Stomach (tissue), 9 donors: ENCODE results near the gene HS3ST6. TPM values are rescaled to one million over a fixed set of nuclear protein-coding genes. Genes with fewer than 3 reads are reported as not detected.
A peak's percentile ranks its signal among the peaks of the same experiment; 100 is the strongest.

Source experiments
- DNase-seq, 2 donors: peaks; one replicate each; pipeline versions ENCODE4 v3.0.0 to v3.0.0-alpha.2; 2013 to 2019
- H3K27ac ChIP-seq, 5 donors: fragments of 200-600 bp in 4 of 5; sonication (generic) in 4 of 5; one replicate each; pipeline ENCODE4 v1.5.1; 2013 to 2019; ENCODE audit warnings: mild to moderate bottlenecking in 1 of 5, moderate library complexity in 1 of 5
- H3K27me3 ChIP-seq, 3 donors: fragments of 200-600 bp; sonication (generic); one replicate each; pipeline ENCODE4 v1.5.1; 2017 to 2019; ENCODE audit warnings: mixed run types in 1 of 3
- H3K36me3 ChIP-seq, 4 donors: fragments of 200-600 bp; sonication (generic); 1 replicate in 3 of 4; 2 replicates in 1 of 4; pipeline ENCODE4 v1.5.1; 2016 to 2019
- H3K4me1 ChIP-seq, 4 donors: fragments of 200-600 bp; sonication (generic); one replicate each; pipeline ENCODE4 v1.5.1; 2016 to 2019
- H3K4me3 ChIP-seq, 4 donors: fragments of 200-600 bp; sonication (generic) in 3 of 4; one replicate each; pipeline ENCODE4 v1.5.1; 2016 to 2019; ENCODE audit warnings: mild to moderate bottlenecking in 1 of 4
- H3K9me3 ChIP-seq, 4 donors: fragments of 200-600 bp; sonication (generic); one replicate each; pipeline ENCODE4 v1.5.1; 2016 to 2019
- EP300 ChIP-seq: sonication (generic); formaldehyde crosslinking; IDR thresholded peaks from one replicate; pipeline ENCODE4 v1.6.1; 2017; ENCODE audit warnings: antibody characterized with exemption
- POLR2A ChIP-seq, 4 donors: fragments of 450-650 bp; IDR thresholded peaks; one replicate each; pipeline ENCODE4 v1.6.1; 2016; ENCODE audit warnings: antibody characterized with exemption in 4 of 4, control low read depth in 2 of 4, mild to moderate bottlenecking in 1 of 4, moderate library complexity in 1 of 4
- POLR2AphosphoS5 ChIP-seq, 3 donors: sonication (generic); formaldehyde crosslinking; IDR thresholded peaks; one replicate each; pipeline ENCODE4 v1.6.1; 2016; ENCODE audit warnings: antibody characterized with exemption in 3 of 3
- WGBS, 5 donors: extraction: QIAGEN DNeasy Blood & Tissue Kit in 3 of 5; methylation state at CpG; one replicate each; pipeline versions ENCODE4 v1.1.5 to v1.1.7; 2013 to 2018; 5-methylcytosine and 5-hydroxymethylcytosine counted together
- intact Hi-C: fragments of 100-400 bp; cut with DNase I; formaldehyde crosslinking; loops from one replicate; pipeline ENCODE4 v1.15.1; 2023; ENCODE audit warnings: low total_unique reads
- polyA plus RNA-seq, 3 donors: library from polyadenylated mRNA; stranded (reverse); fragments of 200-250 nt; gene quantifications; one replicate each; pipeline ENCODE4 v1.2.3, GENCODE V29; 2013
- total RNA-seq, 5 donors: library from RNA; depleted of rRNA; stranded (reverse); fragments of >200 nt; gene quantifications; one replicate each; pipeline versions ENCODE4 v1.1.0 to v1.2.3, GENCODE V29; 2014 to 2016
- TF ChIP-seq, protein P1 (sequence below), 7 experiments: fragments of 450-650 bp in 4 of 7; fragments of 200-600 bp in 3 of 7; sonication (generic) in 3 of 7; IDR thresholded peaks; one replicate each; pipeline ENCODE4 v1.5.1; 2016 to 2019; ENCODE audit warnings: antibody characterized with exemption in 7 of 7, control low read depth in 2 of 7, mild to moderate bottlenecking in 1 of 7
- donor health status: healthy with polysubstance abuse.
- donor health status: Bipolar disorder and iron deficiency.
- donor health status: healthy.

The HS3ST6 gene
- total and polyA plus RNA-seq, 8 donors = 1.6 TPM; not detected in 7

DNA sequence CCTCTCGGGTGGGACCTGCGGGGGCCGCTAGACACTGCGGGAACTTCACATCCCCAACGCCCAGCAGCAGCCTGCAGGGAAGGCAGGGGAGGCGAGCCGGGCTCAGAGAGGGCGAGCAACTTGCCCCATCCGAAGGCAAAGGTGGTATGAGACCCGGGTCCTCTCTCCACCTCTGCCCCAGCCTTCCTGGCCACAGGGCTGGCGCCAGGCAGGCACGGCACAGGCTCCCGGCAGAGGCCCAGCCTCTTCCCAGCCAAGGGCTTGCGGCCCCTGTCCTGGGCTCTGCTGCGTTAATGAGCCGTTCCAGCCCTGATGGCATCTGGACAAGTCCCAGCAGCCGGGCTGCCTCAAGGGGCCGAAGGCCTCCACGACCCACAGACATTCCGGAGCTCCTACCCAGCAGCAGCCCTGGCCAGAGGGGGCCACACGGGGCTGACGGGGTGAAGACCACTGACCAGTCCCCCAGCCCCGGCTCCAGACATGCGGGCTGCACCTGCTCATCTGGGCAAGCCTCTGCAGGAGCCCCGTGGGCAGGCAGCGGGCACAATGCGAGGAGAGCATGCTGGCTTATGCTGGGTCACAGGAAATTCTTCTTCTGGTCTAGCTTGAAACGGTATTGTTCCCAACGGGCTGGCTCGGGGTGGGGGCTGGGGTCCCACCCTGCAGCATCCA is 1.2 kb upstream of the HS3ST6 start:
- no peak overlapping the region for H3K27ac ChIP-seq
- 28 to 47% (median 39%) methylated on average over 9 to 30 of the region's 30 CpGs for WGBS, 5 donors
- H3K4me3 ChIP-seq = no peak overlapping the region
- intact Hi-C loops = no loop called here
- no peaks in the 10 kb centered on the region for H3K36me3 ChIP-seq
- peaks cover 10 to 43% (median 27%) of the 10 kb centered on the region in 4 donors for H3K4me1 ChIP-seq
- peaks cover 15 to 100% (median 74%) of the 10 kb centered on the region in 3 donors for H3K27me3 ChIP-seq
- TF ChIP-seq, protein P1, sequence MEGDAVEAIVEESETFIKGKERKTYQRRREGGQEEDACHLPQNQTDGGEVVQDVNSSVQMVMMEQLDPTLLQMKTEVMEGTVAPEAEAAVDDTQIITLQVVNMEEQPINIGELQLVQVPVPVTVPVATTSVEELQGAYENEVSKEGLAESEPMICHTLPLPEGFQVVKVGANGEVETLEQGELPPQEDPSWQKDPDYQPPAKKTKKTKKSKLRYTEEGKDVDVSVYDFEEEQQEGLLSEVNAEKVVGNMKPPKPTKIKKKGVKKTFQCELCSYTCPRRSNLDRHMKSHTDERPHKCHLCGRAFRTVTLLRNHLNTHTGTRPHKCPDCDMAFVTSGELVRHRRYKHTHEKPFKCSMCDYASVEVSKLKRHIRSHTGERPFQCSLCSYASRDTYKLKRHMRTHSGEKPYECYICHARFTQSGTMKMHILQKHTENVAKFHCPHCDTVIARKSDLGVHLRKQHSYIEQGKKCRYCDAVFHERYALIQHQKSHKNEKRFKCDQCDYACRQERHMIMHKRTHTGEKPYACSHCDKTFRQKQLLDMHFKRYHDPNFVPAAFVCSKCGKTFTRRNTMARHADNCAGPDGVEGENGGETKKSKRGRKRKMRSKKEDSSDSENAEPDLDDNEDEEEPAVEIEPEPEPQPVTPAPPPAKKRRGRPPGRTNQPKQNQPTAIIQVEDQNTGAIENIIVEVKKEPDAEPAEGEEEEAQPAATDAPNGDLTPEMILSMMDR (IDR thresholded peaks at IDR 0.05) = no peak
- no peak for TF ChIP-seq POLR2A (IDR thresholded peaks at IDR 0.05)
- TF ChIP-seq EP300 = no peak
- TF ChIP-seq POLR2AphosphoS5 (IDR thresholded peaks at IDR 0.05) = no peak
- no peaks in the 10 kb centered on the region for H3K9me3 ChIP-seq
- peak in 1 of 2 donors; percentile 5 for DNase-seq

DNA sequence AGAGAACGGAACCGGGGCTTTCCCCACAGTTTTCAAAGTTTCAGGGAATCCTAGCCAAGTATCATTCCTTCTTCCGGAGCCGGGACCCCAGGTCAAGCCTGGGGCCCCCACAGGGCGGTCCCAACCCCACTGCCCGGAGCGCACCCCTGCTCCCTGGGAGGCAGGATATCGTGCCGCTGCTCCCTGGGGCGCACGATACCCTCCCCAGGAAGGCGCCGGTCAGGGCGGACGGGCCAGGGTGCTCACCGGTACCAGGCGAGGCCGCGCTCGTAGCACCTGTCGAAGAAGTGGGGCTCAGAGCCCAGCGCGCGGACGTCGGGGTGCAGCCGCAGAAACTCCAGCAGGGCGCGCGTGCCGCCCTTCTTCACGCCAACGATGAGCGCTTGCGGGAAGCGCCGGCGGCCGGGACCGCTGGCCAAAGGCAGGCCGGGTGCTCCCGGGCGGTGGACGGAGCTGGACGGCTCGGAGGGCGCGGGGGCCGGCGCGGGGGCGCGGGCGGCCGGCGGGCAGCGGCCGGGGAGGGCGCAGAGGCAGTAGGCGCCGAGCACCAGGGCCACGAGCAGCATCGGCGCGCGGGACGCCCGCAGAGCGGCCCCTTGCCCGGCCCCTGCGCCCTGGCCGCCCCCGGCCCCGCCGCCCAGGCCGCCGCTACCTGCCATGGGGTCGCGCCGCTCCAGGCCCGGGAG is 407 bp downstream of the HS3ST6 start:
- no peaks in the 10 kb centered on the region for H3K9me3 ChIP-seq
- WGBS, 5 donors = 1 to 3% (median 2%) methylated on average over 12 to 77 of the region's 81 CpGs
- H3K36me3 ChIP-seq = no peaks in the 10 kb centered on the region
- peak overlapping the region in 1 of 4 donors; percentile 24 for H3K4me3 ChIP-seq
- intact Hi-C loops = no loop called here
- H3K27ac ChIP-seq = no peak overlapping the region
- DNase-seq = peak in 1 of 2 donors; percentile 23
- H3K27me3 ChIP-seq = peaks cover 14 to 97% (median 67%) of the 10 kb centered on the region in 3 donors
- TF ChIP-seq, protein P1 (IDR thresholded peaks at IDR 0.05) = no peak
- TF ChIP-seq POLR2A (IDR thresholded peaks at IDR 0.05) (no peak), POLR2AphosphoS5 (IDR thresholded peaks at IDR 0.05) (no peak), EP300 (no peak)
- H3K4me1 ChIP-seq = peaks cover 6 to 45% (median 33%) of the 10 kb centered on the region in 4 donors

GRCh38 chr16:1917056-1917664 is 1.1 kb downstream of the HS3ST6 start:
- Histone ChIP-seq H3K36me3 (no peaks in the 10 kb centered on the region), H3K9me3 (no peaks in the 10 kb centered on the region), H3K4me3 (peak overlapping the region in 1 of 4 donors; percentile 24), H3K27me3 (peaks cover 11 to 92% (median 63%) of the 10 kb centered on the region in 3 donors), H3K4me1 (peaks cover 6 to 45% (median 36%) of the 10 kb centered on the region in 4 donors), H3K27ac (no peak overlapping the region)
- 6 to 20% (median 13%) methylated on average over 10 to 22 of the region's 22 CpGs for WGBS, 5 donors
- TF ChIP-seq POLR2AphosphoS5 (IDR thresholded peaks at IDR 0.05) (no peak), POLR2A (IDR thresholded peaks at IDR 0.05) (no peak), EP300 (no peak)
- TF ChIP-seq, protein P1 (IDR thresholded peaks at IDR 0.05) = no peak
- peak in 1 of 2 donors; percentile 13 for DNase-seq
- intact Hi-C loops = no loop called here

GRCh38 chr16:1916640-1916990 is 1.6 kb downstream of the HS3ST6 start:
- no peak for DNase-seq
- Histone ChIP-seq H3K27me3 (peaks cover 11 to 90% (median 59%) of the 10 kb centered on the region in 3 donors), H3K27ac (no peak overlapping the region), H3K4me3 (no peak overlapping the region), H3K4me1 (peaks cover 6 to 45% (median 37%) of the 10 kb centered on the region in 4 donors), H3K9me3 (no peaks in the 10 kb centered on the region), H3K36me3 (no peaks in the 10 kb centered on the region)
- 24 to 64% (median 42%) methylated on average over 3 to 5 of the region's 5 CpGs for WGBS, 5 donors
- TF ChIP-seq POLR2AphosphoS5 (IDR thresholded peaks at IDR 0.05) (no peak), POLR2A (IDR thresholded peaks at IDR 0.05) (no peak), EP300 (no peak)
- TF ChIP-seq, protein P1 (IDR thresholded peaks at IDR 0.05) = no peak
- intact Hi-C loops = no loop called here
